TTC549 (cell line): Measurements from ENCODE around the gene COL4A2.

ENCODE experiments used
- FAIRE-seq: peaks from 2 replicates; lab custom pipeline; 2012; peaks lifted over from hg19 to GRCh38; lab: Jason Lieb, UNC

COL4A2 gene

GRCh38 chr13:110323172-110323891 is 16.2 kb downstream of the COL4A2 start:
- no peak for FAIRE-seq

- no peak for FAIRE-seq
Measured at GRCh38 chr13:110324026-110324749, 17.1 kb downstream of the COL4A2 start.

- FAIRE-seq = no peak
Measured at GRCh38 chr13:110326263-110326904, 19.3 kb downstream of the COL4A2 start.

GRCh38 chr13:110327051-110327721 is 20.1 kb downstream of the COL4A2 start:
- no peak for FAIRE-seq

- FAIRE-seq = no peak
Measured at GRCh38 chr13:110328573-110328972, 21.5 kb downstream of the COL4A2 start.

GRCh38 chr13:110329258-110329657 is 22.2 kb downstream of the COL4A2 start:
- FAIRE-seq = no peak

- FAIRE-seq = no peak
Measured at GRCh38 chr13:110329798-110330461, 22.8 kb downstream of the COL4A2 start.

GRCh38 chr13:110330491-110331011 is 23.5 kb downstream of the COL4A2 start:
- FAIRE-seq = no peak

- FAIRE-seq = no peak
Measured at GRCh38 chr13:110331362-110331761, 24.3 kb downstream of the COL4A2 start.

GRCh38 chr13:110332750-110333149 is 25.7 kb downstream of the COL4A2 start:
- no peak for FAIRE-seq

GRCh38 chr13:110333837-110334236 is 26.8 kb downstream of the COL4A2 start:
- FAIRE-seq = no peak

- FAIRE-seq = no peak
Measured at GRCh38 chr13:110334256-110334655, 27.2 kb downstream of the COL4A2 start.

GRCh38 chr13:110334841-110335490 is 27.9 kb downstream of the COL4A2 start:
- FAIRE-seq = no peak

- no peak for FAIRE-seq
Measured at GRCh38 chr13:110336108-110336507, 29.0 kb downstream of the COL4A2 start.

- no peak for FAIRE-seq
Measured at GRCh38 chr13:110336681-110337080, 29.6 kb downstream of the COL4A2 start.

- FAIRE-seq = no peak
Measured at GRCh38 chr13:110337247-110337646, 30.2 kb downstream of the COL4A2 start.

- no peak for FAIRE-seq
Measured at GRCh38 chr13:110338441-110339101, 31.5 kb downstream of the COL4A2 start.

GRCh38 chr13:110339263-110339662 is 32.2 kb downstream of the COL4A2 start:
- no peak for FAIRE-seq

- FAIRE-seq = no peak
Measured at GRCh38 chr13:110339975-110340550, 33.0 kb downstream of the COL4A2 start.

GRCh38 chr13:110340812-110341444 is 33.8 kb downstream of the COL4A2 start:
- FAIRE-seq = no peak
